Stimulated activated memory B cell treated with anti-CD40 and anti-IgM and Interleukin-4, amounts not matched to agents 10 μg/mL and 1 μg/mL and 100 μg/mL, for 72 hours (primary cell): ENCODE results near the gene SLC38A10.
A peak's percentile ranks its signal among the peaks of the same experiment; 100 is the strongest.
"Not testable (repeated sequence)": the region's sequence is repeated elsewhere in the genome, so short reads cannot be mapped to it uniquely, and the experiment has no call there.

Experiments used
- ATAC-seq: fragments of 150-1000 bp; cut with Tn5 transposase; 2 replicates; pipeline ENCODE4 v1.10.0; 2021
- H3K27ac Mint-ChIP-seq: one replicate; pipeline ENCODE4 v1.8.0; 2022; ENCODE audit warnings: mild to moderate bottlenecking, mixed read lengths
- H3K27me3 Mint-ChIP-seq: one replicate; pipeline ENCODE4 v1.8.0; 2022; ENCODE audit warnings: mixed read lengths
- H3K36me3 Mint-ChIP-seq: one replicate; pipeline ENCODE4 v1.8.0; 2022; ENCODE audit warnings: mixed read lengths
- H3K4me1 Mint-ChIP-seq: one replicate; pipeline ENCODE4 v1.8.0; 2022; ENCODE audit warnings: mixed read lengths
- H3K4me3 Mint-ChIP-seq: one replicate; pipeline ENCODE4 v1.8.0; 2022; ENCODE audit warnings: mild to moderate bottlenecking, moderate library complexity, mixed read lengths
- H3K9me3 Mint-ChIP-seq: one replicate; pipeline ENCODE4 v1.8.0; 2022; ENCODE audit warnings: mixed read lengths

SLC38A10 gene

DNA sequence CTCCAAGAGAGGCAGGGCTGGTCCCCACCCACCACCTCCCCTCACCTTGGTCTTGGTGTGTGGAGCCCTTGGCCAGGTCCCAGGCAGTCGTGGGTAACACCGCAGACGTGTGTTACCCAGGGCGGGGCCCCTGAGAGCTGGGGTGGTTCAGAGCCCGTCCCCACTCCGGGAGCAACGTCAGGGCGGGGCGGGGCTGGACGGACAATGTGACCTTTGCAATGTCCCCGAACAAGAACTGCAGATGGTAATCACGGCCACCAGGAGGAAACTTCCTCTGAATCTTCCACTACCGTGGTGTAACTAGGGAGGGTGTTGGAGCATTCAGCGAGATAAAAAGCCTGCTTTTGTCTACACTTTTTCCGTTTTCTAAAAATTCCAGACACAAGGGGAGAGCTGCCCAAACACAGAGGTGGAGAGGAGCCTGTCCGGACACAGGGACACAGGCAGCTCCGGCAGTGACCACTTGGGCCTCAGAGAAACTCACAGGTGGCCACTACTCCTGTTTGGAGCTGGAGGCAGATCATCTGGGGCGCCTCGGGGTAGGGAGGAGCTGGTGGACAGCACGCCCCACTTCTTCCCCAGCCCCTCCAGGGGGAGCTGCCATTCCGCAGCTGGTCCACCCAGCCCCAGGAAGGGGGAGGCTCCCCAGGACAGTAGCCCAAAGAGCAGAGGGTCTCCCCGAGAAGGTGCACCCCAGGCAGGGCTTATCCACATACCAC lies 14.2 kb upstream of the SLC38A10 start:
- Mint-ChIP-seq H3K27me3 (peaks cover 66% of the 10 kb centered on the region), H3K27ac (no peak overlapping the region), H3K4me1 (peaks cover 15% of the 10 kb centered on the region), H3K4me3 (no peak overlapping the region), H3K36me3 (no peaks in the 10 kb centered on the region), H3K9me3 (no peaks in the 10 kb centered on the region)
- ATAC-seq, result peak; percentile 63

DNA sequence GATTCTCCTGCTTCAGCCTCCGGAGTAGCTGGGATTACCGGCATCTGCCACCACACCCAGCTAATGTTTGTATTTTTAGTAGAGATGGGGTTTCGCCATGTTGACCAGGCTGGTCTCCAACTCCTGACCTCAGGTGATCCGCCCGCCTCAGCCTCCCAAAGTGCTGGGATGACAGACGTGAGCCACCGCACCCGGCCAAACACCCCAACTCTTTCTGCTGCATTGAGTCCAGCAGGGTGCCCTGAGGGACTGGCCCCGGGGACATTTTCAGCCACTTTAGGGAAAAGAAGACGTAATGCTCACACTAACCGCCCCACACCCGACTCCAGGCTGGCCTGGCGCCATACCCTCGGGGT lies 13.7 kb upstream of the SLC38A10 start:
- peaks cover 15% of the 10 kb centered on the region for H3K4me1 Mint-ChIP-seq
- not testable (repeated sequence) for H3K9me3 Mint-ChIP-seq, H3K36me3 Mint-ChIP-seq, H3K4me3 Mint-ChIP-seq, H3K27ac Mint-ChIP-seq, ATAC-seq
- H3K27me3 Mint-ChIP-seq, result peaks cover 64% of the 10 kb centered on the region

DNA sequence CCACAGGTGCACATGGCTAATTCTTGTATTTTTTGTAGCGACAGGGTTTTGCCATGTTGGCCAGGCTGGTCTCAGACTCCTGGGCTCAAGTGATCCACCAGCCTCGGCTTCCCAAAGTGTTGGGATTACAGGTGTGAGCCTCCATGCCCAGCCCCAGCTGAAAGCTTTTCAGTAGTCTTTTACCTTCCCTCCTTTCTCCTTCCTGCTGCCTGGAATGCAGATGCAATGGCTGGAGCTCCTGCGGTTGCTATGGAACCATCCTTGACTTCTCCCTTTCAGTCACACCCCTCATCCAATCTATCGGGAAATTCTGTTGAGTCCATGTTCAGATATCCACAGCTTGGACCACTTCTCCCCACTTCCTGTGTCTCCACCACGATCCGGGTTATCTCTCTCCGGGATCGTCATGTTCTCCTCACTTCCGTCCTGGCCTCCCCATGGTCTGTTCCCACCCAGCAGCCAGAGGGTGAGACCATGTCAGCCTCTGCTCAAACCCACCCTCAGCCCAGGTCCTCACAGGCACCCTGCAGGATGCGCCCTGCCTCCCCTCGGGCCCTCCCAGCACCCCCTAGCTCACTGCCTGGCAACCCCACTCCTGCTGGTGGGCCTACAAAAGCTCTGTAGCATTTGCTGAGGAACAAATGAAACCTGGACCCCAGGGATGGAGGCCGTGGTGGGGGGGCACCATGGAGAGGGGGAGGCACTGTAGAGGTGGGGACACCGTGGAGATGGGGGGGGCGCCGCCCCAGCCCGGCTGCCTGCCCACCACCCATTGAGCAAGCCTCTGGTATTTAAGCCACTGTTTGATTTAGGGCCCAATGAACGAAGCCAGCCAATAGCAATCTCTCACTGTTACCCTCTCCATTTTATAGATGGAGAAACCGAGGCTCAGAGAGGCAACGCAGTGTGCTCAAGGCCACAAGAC lies 12.8 kb upstream of the SLC38A10 start:
- H3K27me3 Mint-ChIP-seq, result peaks cover 55% of the 10 kb centered on the region
- no peak overlapping the region for H3K4me3 Mint-ChIP-seq
- ATAC-seq, result no peak
- H3K36me3 Mint-ChIP-seq, result no peaks in the 10 kb centered on the region
- H3K9me3 Mint-ChIP-seq, result no peaks in the 10 kb centered on the region
- H3K27ac Mint-ChIP-seq, result no peak overlapping the region
- peaks cover 15% of the 10 kb centered on the region for H3K4me1 Mint-ChIP-seq

GRCh38 chr17:81306898-81307510 lies 11.9 kb upstream of the SLC38A10 start:
- Mint-ChIP-seq H3K9me3 (no peaks in the 10 kb centered on the region), H3K36me3 (no peaks in the 10 kb centered on the region), H3K4me3 (no peak overlapping the region), H3K27ac (no peak overlapping the region), H3K27me3 (peaks cover 46% of the 10 kb centered on the region), H3K4me1 (peaks cover 15% of the 10 kb centered on the region)
- no peak for ATAC-seq

- Mint-ChIP-seq H3K27me3 (peaks cover 41% of the 10 kb centered on the region), H3K9me3 (no peaks in the 10 kb centered on the region), H3K4me3 (no peak overlapping the region), H3K36me3 (no peaks in the 10 kb centered on the region), H3K27ac (no peak overlapping the region), H3K4me1 (peaks cover 15% of the 10 kb centered on the region)
- no peak for ATAC-seq
These were observed 11.4 kb upstream of the SLC38A10 start for GRCh38 chr17:81306491-81306890.

- Mint-ChIP-seq H3K9me3 (no peaks in the 10 kb centered on the region), H3K36me3 (no peaks in the 10 kb centered on the region), H3K4me3 (no peak overlapping the region), H3K27me3 (peaks cover 28% of the 10 kb centered on the region), H3K4me1 (peaks cover 15% of the 10 kb centered on the region), H3K27ac (peak overlapping the region; percentile 25)
- no peak for ATAC-seq
These were observed 10.0 kb upstream of the SLC38A10 start for GRCh38 chr17:81305051-81305630.

- Mint-ChIP-seq H3K4me3 (no peak overlapping the region), H3K9me3 (no peaks in the 10 kb centered on the region), H3K27ac (no peak overlapping the region), H3K36me3 (no peaks in the 10 kb centered on the region), H3K4me1 (peaks cover 12% of the 10 kb centered on the region), H3K27me3 (peaks cover 27% of the 10 kb centered on the region)
- no peak for ATAC-seq
These were observed 9.3 kb upstream of the SLC38A10 start for GRCh38 chr17:81304196-81305015.

DNA sequence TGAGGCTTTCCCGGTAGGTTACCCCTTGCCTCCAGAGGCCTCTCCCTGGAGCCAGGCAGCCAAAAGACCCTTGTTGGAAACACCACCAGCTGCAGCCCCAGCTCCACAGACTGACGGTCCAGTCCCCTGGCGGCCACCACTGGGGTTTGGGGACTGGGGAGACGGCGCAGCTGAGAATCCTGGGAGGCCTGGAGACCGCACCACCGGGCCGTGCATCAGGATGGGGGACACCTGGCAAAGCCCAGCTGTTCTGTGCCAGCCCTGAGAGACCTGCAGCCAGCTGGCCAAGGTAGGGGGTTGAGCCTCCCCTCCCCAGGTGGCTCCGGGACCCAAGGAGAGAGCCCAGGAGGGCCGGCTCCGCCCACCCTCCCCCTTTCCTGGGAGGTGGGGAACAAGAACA lies 8.3 kb upstream of the SLC38A10 start:
- no peak for ATAC-seq
- Mint-ChIP-seq H3K27ac (no peak overlapping the region), H3K27me3 (peaks cover 27% of the 10 kb centered on the region), H3K4me3 (no peak overlapping the region), H3K4me1 (peaks cover 7% of the 10 kb centered on the region), H3K36me3 (no peaks in the 10 kb centered on the region), H3K9me3 (no peaks in the 10 kb centered on the region)

GRCh38 chr17:81302861-81303333 lies 7.8 kb upstream of the SLC38A10 start:
- Mint-ChIP-seq H3K4me1 (peaks cover 5% of the 10 kb centered on the region), H3K36me3 (no peaks in the 10 kb centered on the region), H3K27me3 (peaks cover 27% of the 10 kb centered on the region), H3K27ac (no peak overlapping the region), H3K9me3 (no peaks in the 10 kb centered on the region), H3K4me3 (no peak overlapping the region)
- ATAC-seq, result no peak

DNA sequence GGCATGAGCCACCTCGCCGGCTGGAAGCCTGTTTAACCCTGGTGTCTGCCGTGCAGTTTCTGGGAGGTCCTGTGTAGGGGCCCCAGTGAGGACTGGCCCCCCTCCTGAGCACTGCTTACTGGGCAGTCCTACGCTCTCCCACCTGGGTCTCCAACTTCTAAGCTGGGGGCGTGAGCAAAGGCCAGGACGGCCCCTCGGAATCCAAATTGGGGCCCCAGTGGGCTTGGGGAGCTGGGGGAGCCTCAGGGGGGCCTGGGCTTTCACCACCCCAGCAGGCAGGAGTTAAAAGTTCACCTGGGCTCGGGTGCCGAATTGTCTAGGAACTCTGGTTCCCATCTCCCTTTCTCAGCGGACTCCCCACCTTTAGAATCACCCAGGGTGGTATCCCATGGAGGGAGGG lies 7.2 kb upstream of the SLC38A10 start:
- no peak for ATAC-seq
- H3K27me3 Mint-ChIP-seq, result peaks cover 22% of the 10 kb centered on the region
- H3K27ac Mint-ChIP-seq, result no peak overlapping the region
- no peak overlapping the region for H3K4me3 Mint-ChIP-seq
- no peaks in the 10 kb centered on the region for H3K4me1 Mint-ChIP-seq
- no peaks in the 10 kb centered on the region for H3K9me3 Mint-ChIP-seq
- H3K36me3 Mint-ChIP-seq, result no peaks in the 10 kb centered on the region

DNA sequence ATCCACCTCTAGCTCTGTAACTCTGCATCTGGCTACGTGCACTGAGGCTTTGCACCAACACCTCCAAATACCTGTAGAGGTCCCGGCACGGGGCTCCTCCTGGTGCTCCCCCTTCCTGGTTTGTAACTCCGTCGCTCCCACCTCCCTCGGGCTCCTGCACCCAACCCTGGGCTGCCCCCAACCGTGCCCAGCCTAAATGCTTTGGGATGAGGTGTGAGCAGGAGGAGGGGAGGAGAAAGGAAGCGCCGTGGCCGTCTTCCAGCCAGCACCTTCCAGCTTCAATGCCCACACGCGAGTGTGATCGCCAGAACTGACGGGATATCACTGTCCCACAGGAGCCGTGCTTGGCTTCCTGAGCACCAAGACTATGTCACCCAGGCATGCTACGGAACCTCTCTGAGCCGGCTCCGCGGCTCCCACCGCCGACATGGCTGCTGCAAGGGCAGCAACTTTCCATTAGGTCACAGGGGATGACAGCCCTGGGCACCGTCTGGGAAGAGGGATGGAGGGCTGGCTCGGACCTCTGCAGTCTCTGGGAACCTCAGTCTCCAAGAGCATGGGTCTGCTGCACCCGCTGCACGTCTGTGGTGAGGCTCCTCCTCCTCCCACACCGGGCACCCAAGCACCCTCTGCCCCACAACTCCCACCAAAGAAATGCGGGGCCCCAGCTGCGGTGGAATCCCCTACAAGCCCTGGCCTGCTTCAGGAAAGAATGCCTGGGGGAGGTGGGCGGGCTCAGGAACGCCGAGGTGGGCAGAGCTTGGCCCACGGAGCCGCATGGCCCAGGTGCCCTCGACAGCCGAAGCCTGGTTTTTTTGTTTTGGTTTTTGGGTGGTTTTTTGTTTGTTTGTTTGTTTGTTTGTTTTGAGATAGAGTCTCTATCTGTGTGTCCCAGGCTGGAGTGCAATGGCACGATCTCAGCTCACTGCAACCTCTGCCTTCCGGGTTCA lies 6.4 kb upstream of the SLC38A10 start:
- H3K4me1 Mint-ChIP-seq, result peaks cover 5% of the 10 kb centered on the region
- H3K9me3 Mint-ChIP-seq, result no peaks in the 10 kb centered on the region
- no peak overlapping the region for H3K4me3 Mint-ChIP-seq
- peaks cover 15% of the 10 kb centered on the region for H3K27me3 Mint-ChIP-seq
- no peak for ATAC-seq
- H3K36me3 Mint-ChIP-seq, result no peaks in the 10 kb centered on the region
- H3K27ac Mint-ChIP-seq, result no peak overlapping the region

DNA sequence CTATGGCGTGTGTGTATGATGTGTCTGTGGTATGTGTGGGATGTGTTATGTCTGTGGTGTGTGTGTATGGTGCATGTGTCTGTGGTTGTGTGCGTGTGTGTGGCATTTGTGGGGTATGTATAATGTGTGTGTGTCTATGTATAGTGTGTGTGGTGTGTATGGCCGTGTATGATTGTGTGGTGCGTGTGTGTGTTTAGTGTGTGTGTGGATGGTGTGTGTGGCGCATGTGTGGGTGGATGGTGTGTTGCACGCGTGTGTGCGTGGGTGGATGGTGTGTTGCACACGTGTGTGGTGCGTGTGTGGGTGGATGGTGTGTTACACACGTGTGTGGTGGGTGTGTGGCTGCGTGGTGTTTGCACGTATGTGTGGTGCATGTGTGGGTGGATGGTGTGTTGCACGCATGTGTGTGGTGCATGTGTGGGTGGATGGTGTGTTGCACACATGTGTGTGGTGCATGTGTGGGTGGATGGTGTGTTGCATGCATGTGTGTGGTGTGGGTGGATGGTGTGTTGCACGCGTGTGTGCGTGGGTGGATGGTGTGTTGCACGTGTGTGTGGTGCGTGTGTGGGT lies 5.6 kb upstream of the SLC38A10 start:
- Mint-ChIP-seq H3K36me3 (no peaks in the 10 kb centered on the region), H3K9me3 (no peaks in the 10 kb centered on the region), H3K27me3 (peaks cover 9% of the 10 kb centered on the region), H3K27ac (no peak overlapping the region), H3K4me3 (no peak overlapping the region), H3K4me1 (peaks cover 11% of the 10 kb centered on the region)
- ATAC-seq, result no peak

DNA sequence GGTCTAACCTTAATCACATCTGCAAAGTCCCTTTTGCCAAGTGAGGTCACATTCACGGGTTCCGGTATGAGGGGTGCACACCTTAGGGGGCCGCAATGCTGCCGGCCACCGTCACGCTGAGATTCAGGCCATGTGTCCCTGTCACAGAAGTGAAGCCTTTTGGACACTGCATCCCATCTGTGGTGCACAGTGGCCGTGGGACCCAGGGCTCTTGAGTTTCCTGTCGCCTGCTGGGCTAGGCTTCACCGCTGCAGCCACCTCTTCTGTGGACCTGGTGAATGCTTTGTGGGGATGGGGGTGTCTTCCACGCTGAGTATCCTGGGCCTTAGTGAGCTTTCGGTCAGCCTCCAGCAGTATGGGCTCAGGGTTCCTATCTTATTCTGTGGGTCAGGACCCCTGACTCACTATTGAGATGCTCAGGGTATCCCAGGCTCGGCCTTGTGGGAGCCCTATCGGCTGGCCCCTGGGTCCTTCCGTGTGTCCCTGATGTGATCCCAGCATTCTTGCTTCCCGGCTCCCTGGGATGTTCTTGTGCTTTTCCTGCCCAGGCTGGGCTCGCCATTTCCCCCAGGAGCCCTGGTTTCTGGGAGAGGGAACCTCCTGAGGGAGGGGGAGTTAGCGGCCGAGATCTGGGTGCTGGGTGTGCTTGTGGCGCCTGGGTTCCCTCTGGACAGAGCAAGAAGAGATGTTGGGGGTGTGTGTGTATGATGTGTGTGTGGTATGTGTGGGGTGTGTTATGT lies 4.9 kb upstream of the SLC38A10 start:
- H3K27me3 Mint-ChIP-seq, result peaks cover 3% of the 10 kb centered on the region
- no peaks in the 10 kb centered on the region for H3K9me3 Mint-ChIP-seq
- H3K4me1 Mint-ChIP-seq, result peaks cover 16% of the 10 kb centered on the region
- no peak overlapping the region for H3K27ac Mint-ChIP-seq
- no peak overlapping the region for H3K4me3 Mint-ChIP-seq
- ATAC-seq, result no peak
- no peaks in the 10 kb centered on the region for H3K36me3 Mint-ChIP-seq
